NOMO-1 treated with dmso at 0.1 percent for 144 hours (cell line): ENCODE results near the gene TMEM79.
"Not testable (repeated sequence)": the region's sequence is repeated elsewhere in the genome, so short reads cannot be mapped to it uniquely, and the experiment has no call there.

Experiments used
- DNase-seq: peaks from one replicate; lab custom pipeline; 2025; ENCODE audit not compliant: unreplicated experiment; lab: John Stamatoyannopoulos, UW

Gene TMEM79

GRCh38 chr1:156298852-156299357 is 14.8 kb downstream of the TMEM79 start, which contains the start of gene VHLL:
Gene VHLL, minus strand, starts transcription at chr1:156299307. Its CDS starts 118 bp downstream, at chr1:156299189.
- DNase-seq, result no peak

GRCh38 chr1:156303241-156303640 is 19.1 kb downstream of the TMEM79 start:
- no peak for DNase-seq

- no peak for DNase-seq
Measured at GRCh38 chr1:156305215-156305614, 21.1 kb downstream of the TMEM79 start.

- no peak for DNase-seq
Measured at GRCh38 chr1:156308078-156308477, 24.0 kb downstream of the TMEM79 start.

GRCh38 chr1:156310962-156311361 is 26.8 kb downstream of the TMEM79 start:
- DNase-seq, result no peak

GRCh38 chr1:156316909-156317308 is 32.8 kb downstream of the TMEM79 start:
- DNase-seq, result no peak

GRCh38 chr1:156319664-156320063 is 35.5 kb downstream of the TMEM79 start:
- no peak for DNase-seq

GRCh38 chr1:156320560-156320959 is 36.4 kb downstream of the TMEM79 start:
- DNase-seq, result no peak

GRCh38 chr1:156323179-156323578 is 39.1 kb downstream of the TMEM79 start:
- not testable (repeated sequence) for DNase-seq

GRCh38 chr1:156336242-156336641 is 52.1 kb downstream of the TMEM79 start:
- DNase-seq, result no peak

GRCh38 chr1:156337052-156337887 is 53.1 kb downstream of the TMEM79 start:
- DNase-seq, result no peak

GRCh38 chr1:156337888-156338179 is 53.7 kb downstream of the TMEM79 start:
- no peak for DNase-seq

- DNase-seq, result peak; percentile 99
Measured at GRCh38 chr1:156338180-156338976, 54.3 kb downstream of the TMEM79 start, which contains the start of the genes CCT3 and TSACC. Gene CCT3, minus strand, starts transcription at chr1:156338292. Its CDS starts 108 bp downstream, at chr1:156338184. Gene TSACC, plus strand, starts transcription at chr1:156338526. Its CDS starts 1,232 bp downstream, at chr1:156339758.
